ENCODE data around the gene NNAT.
A peak's percentile ranks its signal among the peaks of the same experiment; 100 is the strongest.

The NNAT gene

DNA sequence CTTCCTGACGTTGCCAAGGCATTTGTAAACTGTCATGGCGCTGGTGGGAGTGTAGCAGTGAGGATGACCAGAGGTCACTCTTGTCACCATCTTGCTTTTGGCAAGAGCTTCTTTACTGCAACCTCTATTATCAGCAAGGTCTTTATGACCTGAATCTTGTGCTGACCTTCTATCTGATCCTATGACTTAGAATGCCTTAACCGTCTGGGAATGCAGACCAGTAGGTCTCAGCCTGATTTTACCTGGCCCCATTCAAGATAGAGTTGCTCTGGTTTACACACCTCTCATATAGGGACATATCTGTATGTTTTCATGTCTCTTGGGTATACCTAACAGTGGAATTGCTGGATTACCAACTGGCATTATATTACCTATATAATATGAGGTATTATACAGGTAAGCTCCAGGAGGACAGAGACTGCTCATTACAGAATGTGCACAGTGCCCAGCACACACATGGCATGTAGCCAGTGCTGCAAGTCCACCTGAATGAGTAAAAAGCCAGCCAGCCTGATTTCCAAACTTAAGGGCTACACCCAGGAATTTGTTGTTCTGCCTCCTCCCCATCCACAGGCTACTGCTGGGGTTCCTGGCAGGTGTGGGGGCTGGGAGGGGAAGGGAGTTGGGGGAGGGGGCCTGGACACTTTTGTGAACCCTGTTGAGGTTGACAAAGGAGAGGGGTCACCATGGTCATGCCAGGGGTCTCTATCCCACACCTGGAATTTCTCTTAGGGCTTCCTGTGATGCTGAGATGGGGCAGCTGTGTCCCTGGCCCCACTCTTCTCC is 41.8 kb downstream of the NNAT start:
- Histone ChIP-seq H3K4me3 (ENCODE audit: low read depth, low read length, poor library complexity, severe bottlenecking) (no peak overlapping the region), H3K9me2 (ENCODE audit: low read depth, low read length) (no peaks in the 10 kb centered on the region), H3K4me1 (ENCODE audit: insufficient read depth, low read length, severe bottlenecking) (no peaks in the 10 kb centered on the region), H4K20me1 (ENCODE audit: insufficient read depth, low read length) (no peaks in the 10 kb centered on the region), H3K4me2 (ENCODE audit: low read length) (no peak overlapping the region), H3K27ac (ENCODE audit: low read depth, low read length, poor library complexity, severe bottlenecking) (no peak overlapping the region), H3K27me3 (ENCODE audit: insufficient read depth, low read length) (no peaks in the 10 kb centered on the region; the same call in 1 of the 2 replicates), H3K36me3 (ENCODE audit: insufficient read depth, low read length) (no peaks in the 10 kb centered on the region), H2AFZ (ENCODE audit: low read length) (no peak overlapping the region), H3K79me2 (ENCODE audit: insufficient read depth, low read length) (no peaks in the 10 kb centered on the region), H3K9ac (ENCODE audit: low read length) (no peak overlapping the region), H3K9me3 (ENCODE audit: low read length) (no peaks in the 10 kb centered on the region), H3F3A (ENCODE audit: insufficient read depth, low read length) (no peaks in the 10 kb centered on the region)
- no peak for TF ChIP-seq EZH2 (IDR thresholded peaks at IDR 0.05; ENCODE audit: borderline replicate concordance, low read length)
- TF ChIP-seq, protein P1, sequence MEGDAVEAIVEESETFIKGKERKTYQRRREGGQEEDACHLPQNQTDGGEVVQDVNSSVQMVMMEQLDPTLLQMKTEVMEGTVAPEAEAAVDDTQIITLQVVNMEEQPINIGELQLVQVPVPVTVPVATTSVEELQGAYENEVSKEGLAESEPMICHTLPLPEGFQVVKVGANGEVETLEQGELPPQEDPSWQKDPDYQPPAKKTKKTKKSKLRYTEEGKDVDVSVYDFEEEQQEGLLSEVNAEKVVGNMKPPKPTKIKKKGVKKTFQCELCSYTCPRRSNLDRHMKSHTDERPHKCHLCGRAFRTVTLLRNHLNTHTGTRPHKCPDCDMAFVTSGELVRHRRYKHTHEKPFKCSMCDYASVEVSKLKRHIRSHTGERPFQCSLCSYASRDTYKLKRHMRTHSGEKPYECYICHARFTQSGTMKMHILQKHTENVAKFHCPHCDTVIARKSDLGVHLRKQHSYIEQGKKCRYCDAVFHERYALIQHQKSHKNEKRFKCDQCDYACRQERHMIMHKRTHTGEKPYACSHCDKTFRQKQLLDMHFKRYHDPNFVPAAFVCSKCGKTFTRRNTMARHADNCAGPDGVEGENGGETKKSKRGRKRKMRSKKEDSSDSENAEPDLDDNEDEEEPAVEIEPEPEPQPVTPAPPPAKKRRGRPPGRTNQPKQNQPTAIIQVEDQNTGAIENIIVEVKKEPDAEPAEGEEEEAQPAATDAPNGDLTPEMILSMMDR (IDR thresholded peaks at IDR 0.05; ENCODE audit: low read length) = no peak

DNA sequence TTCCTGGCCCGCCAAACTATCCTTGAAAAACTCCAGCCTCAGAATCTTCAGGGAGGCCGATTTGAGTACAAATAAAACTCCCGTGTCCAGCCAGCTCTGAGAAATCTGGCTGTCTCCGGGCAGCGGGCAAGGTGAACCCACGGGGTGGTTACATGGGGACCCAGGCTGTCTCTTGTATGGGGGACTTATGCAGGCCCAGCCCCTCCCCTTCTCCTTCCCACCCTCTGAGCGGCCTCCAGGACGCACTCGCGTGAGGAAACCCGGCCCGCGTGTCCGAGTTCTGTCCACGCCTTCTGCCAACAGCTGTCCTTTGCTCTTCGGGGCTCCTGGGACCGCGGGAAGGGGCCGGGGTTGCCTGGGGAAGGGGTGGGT is 43.0 kb downstream of the NNAT start:
- Histone ChIP-seq H3K79me2 (ENCODE audit: insufficient read depth, low read length) (no peaks in the 10 kb centered on the region), H3K9ac (ENCODE audit: low read length) (no peak overlapping the region), H3K4me2 (ENCODE audit: low read length) (no peak overlapping the region), H3K4me1 (ENCODE audit: insufficient read depth, low read length, severe bottlenecking) (no peaks in the 10 kb centered on the region), H3K27ac (ENCODE audit: low read depth, low read length, poor library complexity, severe bottlenecking) (no peak overlapping the region), H3K36me3 (ENCODE audit: insufficient read depth, low read length) (no peaks in the 10 kb centered on the region), H4K20me1 (ENCODE audit: insufficient read depth, low read length) (no peaks in the 10 kb centered on the region), H3F3A (ENCODE audit: insufficient read depth, low read length) (no peaks in the 10 kb centered on the region), H3K9me3 (ENCODE audit: low read length) (no peaks in the 10 kb centered on the region), H3K4me3 (ENCODE audit: low read depth, low read length, poor library complexity, severe bottlenecking) (no peak overlapping the region), H2AFZ (ENCODE audit: low read length) (no peak overlapping the region), H3K27me3 (ENCODE audit: insufficient read depth, low read length) (no peaks in the 10 kb centered on the region; the same call in 1 of the 2 replicates), H3K9me2 (ENCODE audit: low read depth, low read length) (no peaks in the 10 kb centered on the region)
- TF ChIP-seq, protein P1 (IDR thresholded peaks at IDR 0.05; ENCODE audit: low read length) = no peak
- no peak for TF ChIP-seq EZH2 (IDR thresholded peaks at IDR 0.05; ENCODE audit: borderline replicate concordance, low read length)

DNA sequence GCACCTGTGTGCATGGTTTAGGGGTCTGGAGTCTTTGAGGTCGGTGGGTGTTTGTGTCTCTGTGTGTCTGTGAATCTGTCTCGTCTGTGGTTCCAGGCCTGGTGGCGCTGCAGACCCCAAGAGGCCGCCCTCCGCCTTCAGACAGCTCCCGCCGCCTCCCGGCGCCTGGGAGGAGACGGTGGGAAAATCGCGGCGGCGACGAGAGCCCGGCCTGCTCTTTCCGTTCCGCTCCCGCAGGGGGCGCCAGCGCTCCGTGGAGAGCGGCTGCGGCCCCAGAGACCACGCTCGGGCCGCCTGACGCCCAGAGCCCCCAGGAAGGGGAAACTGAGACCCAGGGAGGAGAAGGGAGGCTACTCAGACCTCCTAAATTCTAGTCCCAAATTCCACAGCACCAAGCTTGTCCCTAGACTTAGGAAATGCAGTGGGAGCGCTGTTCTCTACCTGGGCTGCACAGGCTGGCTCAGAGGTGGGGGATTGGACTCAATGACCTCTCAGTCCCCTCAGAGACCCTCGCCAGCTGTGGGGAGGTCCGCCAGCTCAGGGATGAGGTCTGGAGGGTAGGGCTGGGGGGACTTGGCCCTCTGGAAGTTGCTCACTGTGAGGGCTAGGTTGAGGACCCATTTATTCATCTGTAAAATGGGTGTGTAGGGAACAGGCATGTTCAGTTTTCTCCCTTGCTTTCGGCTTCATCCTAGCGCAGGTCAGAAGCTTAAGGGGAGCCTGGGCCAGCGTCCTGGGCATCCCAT is 43.5 kb downstream of the NNAT start:
- H3K4me2 ChIP-seq (ENCODE audit: low read length) = no peak overlapping the region
- H4K20me1 ChIP-seq (ENCODE audit: insufficient read depth, low read length) = no peaks in the 10 kb centered on the region
- H3K27ac ChIP-seq (ENCODE audit: low read depth, low read length, poor library complexity, severe bottlenecking) = no peak overlapping the region
- no peak overlapping the region for H3K4me3 ChIP-seq (ENCODE audit: low read depth, low read length, poor library complexity, severe bottlenecking)
- no peaks in the 10 kb centered on the region; the same call in 1 of the 2 replicates for H3K27me3 ChIP-seq (ENCODE audit: insufficient read depth, low read length)
- H3F3A ChIP-seq (ENCODE audit: insufficient read depth, low read length) = no peaks in the 10 kb centered on the region
- no peak overlapping the region for H3K9ac ChIP-seq (ENCODE audit: low read length)
- no peaks in the 10 kb centered on the region for H3K36me3 ChIP-seq (ENCODE audit: insufficient read depth, low read length)
- H3K9me3 ChIP-seq (ENCODE audit: low read length) = no peaks in the 10 kb centered on the region
- H3K79me2 ChIP-seq (ENCODE audit: insufficient read depth, low read length) = no peaks in the 10 kb centered on the region
- no peak for TF ChIP-seq EZH2 (IDR thresholded peaks at IDR 0.05; ENCODE audit: borderline replicate concordance, low read length)
- TF ChIP-seq, protein P1 (IDR thresholded peaks at IDR 0.05; ENCODE audit: low read length) = peak; percentile 83
- no peaks in the 10 kb centered on the region for H3K9me2 ChIP-seq (ENCODE audit: low read depth, low read length)
- no peak overlapping the region for H2AFZ ChIP-seq (ENCODE audit: low read length)
- no peaks in the 10 kb centered on the region for H3K4me1 ChIP-seq (ENCODE audit: insufficient read depth, low read length, severe bottlenecking)

Data from OCI-LY1 (cell line).